Stomach (tissue), 9 donors: ENCODE measurements around the gene ELP1. TPM values are rescaled to one million over a fixed set of nuclear protein-coding genes. Genes with fewer than 3 reads are reported as not detected.

Experiments used
- DNase-seq, 2 donors: peaks; one replicate each; pipeline versions ENCODE4 v3.0.0 to v3.0.0-alpha.2; 2013 to 2019
- H3K27ac ChIP-seq, 5 donors: fragments of 200-600 bp in 4 of 5; sonication (generic) in 4 of 5; one replicate each; pipeline ENCODE4 v1.5.1; 2013 to 2019; ENCODE audit warnings: mild to moderate bottlenecking in 1 of 5, moderate library complexity in 1 of 5
- H3K27me3 ChIP-seq, 3 donors: fragments of 200-600 bp; sonication (generic); one replicate each; pipeline ENCODE4 v1.5.1; 2017 to 2019; ENCODE audit warnings: mixed run types in 1 of 3
- H3K36me3 ChIP-seq, 4 donors: fragments of 200-600 bp; sonication (generic); 1 replicate in 3 of 4; 2 replicates in 1 of 4; pipeline ENCODE4 v1.5.1; 2016 to 2019
- H3K4me1 ChIP-seq, 4 donors: fragments of 200-600 bp; sonication (generic); one replicate each; pipeline ENCODE4 v1.5.1; 2016 to 2019
- H3K4me3 ChIP-seq, 4 donors: fragments of 200-600 bp; sonication (generic) in 3 of 4; one replicate each; pipeline ENCODE4 v1.5.1; 2016 to 2019; ENCODE audit warnings: mild to moderate bottlenecking in 1 of 4
- H3K9me3 ChIP-seq, 4 donors: fragments of 200-600 bp; sonication (generic); one replicate each; pipeline ENCODE4 v1.5.1; 2016 to 2019
- EP300 ChIP-seq: sonication (generic); formaldehyde crosslinking; IDR thresholded peaks from one replicate; pipeline ENCODE4 v1.6.1; 2017; ENCODE audit warnings: antibody characterized with exemption
- POLR2A ChIP-seq, 4 donors: fragments of 450-650 bp; IDR thresholded peaks; one replicate each; pipeline ENCODE4 v1.6.1; 2016; ENCODE audit warnings: antibody characterized with exemption in 4 of 4, control low read depth in 2 of 4, mild to moderate bottlenecking in 1 of 4, moderate library complexity in 1 of 4
- POLR2AphosphoS5 ChIP-seq, 3 donors: sonication (generic); formaldehyde crosslinking; IDR thresholded peaks; one replicate each; pipeline ENCODE4 v1.6.1; 2016; ENCODE audit warnings: antibody characterized with exemption in 3 of 3
- WGBS, 5 donors: extraction: QIAGEN DNeasy Blood & Tissue Kit in 3 of 5; methylation state at CpG; one replicate each; pipeline versions ENCODE4 v1.1.5 to v1.1.7; 2013 to 2018; 5-methylcytosine and 5-hydroxymethylcytosine counted together
- intact Hi-C: fragments of 100-400 bp; cut with DNase I; formaldehyde crosslinking; loops from one replicate; pipeline ENCODE4 v1.15.1; 2023; ENCODE audit warnings: low total_unique reads
- polyA plus RNA-seq, 3 donors: library from polyadenylated mRNA; stranded (reverse); fragments of 200-250 nt; gene quantifications; one replicate each; pipeline ENCODE4 v1.2.3, GENCODE V29; 2013
- total RNA-seq, 5 donors: library from RNA; depleted of rRNA; stranded (reverse); fragments of >200 nt; gene quantifications; one replicate each; pipeline versions ENCODE4 v1.1.0 to v1.2.3, GENCODE V29; 2014 to 2016
- TF ChIP-seq, protein P1 (sequence below), 7 experiments: fragments of 450-650 bp in 4 of 7; fragments of 200-600 bp in 3 of 7; sonication (generic) in 3 of 7; IDR thresholded peaks; one replicate each; pipeline ENCODE4 v1.5.1; 2016 to 2019; ENCODE audit warnings: antibody characterized with exemption in 7 of 7, control low read depth in 2 of 7, mild to moderate bottlenecking in 1 of 7
- donor health status: healthy with polysubstance abuse.
- donor health status: Bipolar disorder and iron deficiency.
- donor health status: healthy.

Gene ELP1
- total and polyA plus RNA-seq, 8 donors, result 6.0 to 47.3 (median 19.0) TPM

DNA sequence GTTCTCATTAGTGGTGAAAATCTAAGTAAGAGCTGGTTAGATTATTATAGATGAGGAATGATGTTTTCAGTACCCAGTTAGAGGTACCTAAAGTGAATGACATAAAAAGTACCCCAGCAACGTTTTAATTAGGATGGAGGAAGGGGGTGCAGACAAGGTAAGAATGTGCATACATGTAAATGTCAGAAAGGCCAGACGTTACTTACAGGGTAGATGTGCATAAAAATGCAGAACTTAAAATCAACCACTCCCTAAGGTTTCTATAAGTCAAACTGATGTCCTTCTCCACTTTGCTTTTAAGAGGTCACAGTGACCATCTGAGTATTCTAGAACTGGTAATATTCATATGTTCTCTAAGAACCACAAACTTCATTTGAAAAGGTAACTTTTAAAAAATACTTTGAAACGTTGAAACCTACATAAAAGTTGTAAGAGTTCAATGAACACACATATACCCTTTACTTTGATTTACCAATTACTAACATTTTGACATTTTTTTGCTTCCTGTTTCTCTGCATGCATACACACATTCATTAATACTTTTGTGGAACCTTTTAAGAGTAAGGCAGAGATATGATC lies 53.1 kb downstream of the ELP1 start:
- Histone ChIP-seq H3K27ac (no peak overlapping the region), H3K36me3 (peaks cover 39 to 84% (median 81%) of the 10 kb centered on the region in 4 donors), H3K4me1 (peaks cover 0 to 2% (median 0%) of the 10 kb centered on the region in 4 donors), H3K9me3 (no peaks in the 10 kb centered on the region), H3K27me3 (no peaks in the 10 kb centered on the region), H3K4me3 (no peak overlapping the region)
- intact Hi-C loops, result no loop called here
- no peak for DNase-seq
- TF ChIP-seq POLR2A (IDR thresholded peaks at IDR 0.05) (no peak), EP300 (no peak), POLR2AphosphoS5 (IDR thresholded peaks at IDR 0.05) (no peak)
- TF ChIP-seq, protein P1, sequence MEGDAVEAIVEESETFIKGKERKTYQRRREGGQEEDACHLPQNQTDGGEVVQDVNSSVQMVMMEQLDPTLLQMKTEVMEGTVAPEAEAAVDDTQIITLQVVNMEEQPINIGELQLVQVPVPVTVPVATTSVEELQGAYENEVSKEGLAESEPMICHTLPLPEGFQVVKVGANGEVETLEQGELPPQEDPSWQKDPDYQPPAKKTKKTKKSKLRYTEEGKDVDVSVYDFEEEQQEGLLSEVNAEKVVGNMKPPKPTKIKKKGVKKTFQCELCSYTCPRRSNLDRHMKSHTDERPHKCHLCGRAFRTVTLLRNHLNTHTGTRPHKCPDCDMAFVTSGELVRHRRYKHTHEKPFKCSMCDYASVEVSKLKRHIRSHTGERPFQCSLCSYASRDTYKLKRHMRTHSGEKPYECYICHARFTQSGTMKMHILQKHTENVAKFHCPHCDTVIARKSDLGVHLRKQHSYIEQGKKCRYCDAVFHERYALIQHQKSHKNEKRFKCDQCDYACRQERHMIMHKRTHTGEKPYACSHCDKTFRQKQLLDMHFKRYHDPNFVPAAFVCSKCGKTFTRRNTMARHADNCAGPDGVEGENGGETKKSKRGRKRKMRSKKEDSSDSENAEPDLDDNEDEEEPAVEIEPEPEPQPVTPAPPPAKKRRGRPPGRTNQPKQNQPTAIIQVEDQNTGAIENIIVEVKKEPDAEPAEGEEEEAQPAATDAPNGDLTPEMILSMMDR (IDR thresholded peaks at IDR 0.05), result no peak
- 67 to 84% (median 78%) methylated on average over 3 of the region's 3 CpGs for WGBS, 5 donors

DNA sequence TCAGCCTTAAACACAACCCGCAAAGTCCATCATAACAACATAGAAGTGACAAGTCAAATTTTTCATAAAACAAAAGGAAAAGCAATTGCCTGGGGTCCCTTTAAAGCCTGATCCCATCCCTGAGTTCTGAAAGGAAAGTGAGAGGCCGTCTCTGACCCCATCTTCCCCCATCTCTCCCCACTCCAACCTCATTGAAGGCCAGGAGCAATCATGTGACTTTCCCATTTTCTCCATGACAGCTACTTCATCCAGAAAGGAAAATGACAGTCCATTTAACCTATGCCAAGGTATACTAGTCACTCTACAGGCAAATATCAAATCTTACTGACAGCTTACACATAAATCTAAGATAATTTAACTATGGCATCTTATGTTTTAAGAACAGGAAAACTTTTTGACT lies 56.4 kb downstream of the ELP1 start:
- no peak for DNase-seq
- Histone ChIP-seq H3K9me3 (no peaks in the 10 kb centered on the region), H3K36me3 (peaks cover 65 to 100% (median 99%) of the 10 kb centered on the region in 4 donors), H3K27ac (no peak overlapping the region), H3K4me1 (no peaks in the 10 kb centered on the region), H3K27me3 (no peaks in the 10 kb centered on the region), H3K4me3 (no peak overlapping the region)
- intact Hi-C loops, result no loop called here
- 93 to 99% (median 97%) methylated on average over 2 of the region's 2 CpGs for WGBS, 5 donors
- TF ChIP-seq POLR2A (IDR thresholded peaks at IDR 0.05), result no peak
- TF ChIP-seq EP300, result no peak
- TF ChIP-seq POLR2AphosphoS5 (IDR thresholded peaks at IDR 0.05), result no peak
- TF ChIP-seq, protein P1 (IDR thresholded peaks at IDR 0.05), result no peak

DNA sequence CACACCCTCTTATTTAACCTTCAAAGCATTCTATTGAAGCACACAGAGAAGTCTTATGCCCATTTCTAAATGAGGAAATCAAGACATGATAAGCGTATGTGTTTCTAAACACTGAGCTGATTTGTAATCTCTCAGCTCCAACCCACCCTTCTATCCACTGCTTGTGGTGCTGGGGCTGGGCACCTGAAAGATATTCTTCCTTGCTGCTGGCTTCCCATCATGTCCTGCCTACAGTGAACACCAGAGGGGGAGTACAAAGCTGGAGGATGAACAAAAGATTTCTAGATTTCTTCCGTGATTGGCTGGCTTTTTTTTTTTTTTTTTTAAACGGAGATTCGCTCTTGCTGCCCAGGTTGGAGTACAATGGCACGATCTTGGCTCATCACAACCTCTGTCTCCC lies 57.5 kb downstream of the ELP1 start:
- no peaks in the 10 kb centered on the region for H3K9me3 ChIP-seq
- TF ChIP-seq POLR2AphosphoS5 (IDR thresholded peaks at IDR 0.05) (no peak), POLR2A (IDR thresholded peaks at IDR 0.05) (no peak), EP300 (no peak)
- TF ChIP-seq, protein P1 (IDR thresholded peaks at IDR 0.05), result no peak
- H3K4me1 ChIP-seq, result no peaks in the 10 kb centered on the region
- DNase-seq, result no peak
- intact Hi-C loops, result no loop called here
- 85 to 98% (median 92%) methylated on average over 5 of the region's 5 CpGs for WGBS, 5 donors
- peaks cover 71 to 100% (median 99%) of the 10 kb centered on the region in 4 donors for H3K36me3 ChIP-seq
- no peaks in the 10 kb centered on the region for H3K27me3 ChIP-seq
- H3K4me3 ChIP-seq, result no peak overlapping the region
- H3K27ac ChIP-seq, result no peak overlapping the region

DNA sequence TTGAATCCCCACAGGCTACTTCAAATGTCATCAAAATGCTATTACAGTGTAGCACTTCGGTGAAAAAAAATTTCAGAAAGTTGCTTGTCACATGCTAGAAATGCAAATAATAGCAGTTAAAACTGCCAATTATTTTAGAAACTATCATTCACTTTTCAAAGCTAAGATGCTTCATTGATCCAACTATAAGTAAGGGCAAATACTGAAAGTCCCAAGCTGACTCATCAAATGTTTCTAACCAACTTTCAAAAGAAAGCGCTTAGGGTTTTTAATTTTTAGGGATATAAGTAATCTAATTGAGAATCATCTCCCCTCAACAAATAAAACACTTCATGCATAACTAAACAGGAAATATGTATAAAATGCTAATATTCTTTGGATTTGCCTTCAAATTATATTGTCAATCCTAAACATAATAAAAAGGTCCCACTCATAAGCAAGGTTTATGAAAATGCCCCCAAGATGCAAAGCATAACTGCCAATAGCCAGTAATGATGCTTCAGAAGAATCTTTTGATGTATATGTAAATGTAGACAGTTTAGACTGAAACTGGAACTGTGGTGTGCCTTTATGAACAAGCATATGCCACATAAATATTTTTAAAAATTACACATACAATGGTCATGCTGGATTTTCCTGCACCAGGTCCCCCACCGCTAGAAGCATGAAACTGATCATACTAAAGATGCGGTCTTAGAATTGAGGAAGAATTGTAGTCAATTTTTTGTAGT lies 59.7 kb downstream of the ELP1 start:
- intact Hi-C loops, result no loop called here
- no peak for DNase-seq
- WGBS, 5 donors, result 91 to 95% (median 93%) methylated on average over 4 of the region's 4 CpGs

More for the DNA sequence above, 59.7 kb downstream of the ELP1 start:
- TF ChIP-seq POLR2AphosphoS5 (IDR thresholded peaks at IDR 0.05) (no peak), POLR2A (IDR thresholded peaks at IDR 0.05) (no peak), EP300 (no peak)
- TF ChIP-seq, protein P1 (IDR thresholded peaks at IDR 0.05), result no peak
- H3K4me1 ChIP-seq, result no peaks in the 10 kb centered on the region
- H3K27me3 ChIP-seq, result no peaks in the 10 kb centered on the region
- peaks cover 66 to 100% (median 97%) of the 10 kb centered on the region in 4 donors for H3K36me3 ChIP-seq
- no peak overlapping the region for H3K4me3 ChIP-seq
- no peaks in the 10 kb centered on the region for H3K9me3 ChIP-seq
- no peak overlapping the region for H3K27ac ChIP-seq
